ENCODE measurements around the gene ZCCHC4.

The ZCCHC4 gene

GRCh38 chr4:25283948-25284347, 28.6 kb upstream of the ZCCHC4 start:
- no peak overlapping the region for H3K9ac ChIP-seq (ENCODE audit: low read length)
- no peaks in the 10 kb centered on the region for H3K9me2 ChIP-seq (replicated peaks; ENCODE audit: insufficient read depth, low read length)
- no peaks in the 10 kb centered on the region for H3F3A ChIP-seq (ENCODE audit: insufficient read depth, low read length)
- no peak for TF ChIP-seq EZH2phosphoT487 (IDR thresholded peaks at IDR 0.05; ENCODE audit: low read length)
- no peak for TF ChIP-seq CTCF (IDR thresholded peaks at IDR 0.05; ENCODE audit: low read length)
- TF ChIP-seq EZH2 (optimal IDR thresholded peaks at IDR 0.05; ENCODE audit: low read depth, low read length): no peak
- H3K9me3 ChIP-seq (replicated peaks; ENCODE audit: insufficient read depth, low read length): no peaks in the 10 kb centered on the region
- H3K4me2 ChIP-seq (ENCODE audit: low read depth, low read length): no peak overlapping the region
- H3K27ac ChIP-seq (ENCODE audit: low read length): no peak overlapping the region
- H2AFZ ChIP-seq (ENCODE audit: low read length): no peak overlapping the region
- no peaks in the 10 kb centered on the region for H3K27me3 ChIP-seq (replicated peaks; ENCODE audit: insufficient read depth, low read length)
- no peak for DNase-seq
- H3K79me2 ChIP-seq (ENCODE audit: low read length): no peaks in the 10 kb centered on the region
- H3K4me1 ChIP-seq (ENCODE audit: low read length): no peaks in the 10 kb centered on the region
- no peaks in the 10 kb centered on the region for H4K20me1 ChIP-seq (ENCODE audit: insufficient read depth, low read length)
- no peak overlapping the region for H3K4me3 ChIP-seq (ENCODE audit: low read length)
- H3K36me3 ChIP-seq (replicated peaks; ENCODE audit: insufficient read depth, low read length): no peaks in the 10 kb centered on the region

DNA sequence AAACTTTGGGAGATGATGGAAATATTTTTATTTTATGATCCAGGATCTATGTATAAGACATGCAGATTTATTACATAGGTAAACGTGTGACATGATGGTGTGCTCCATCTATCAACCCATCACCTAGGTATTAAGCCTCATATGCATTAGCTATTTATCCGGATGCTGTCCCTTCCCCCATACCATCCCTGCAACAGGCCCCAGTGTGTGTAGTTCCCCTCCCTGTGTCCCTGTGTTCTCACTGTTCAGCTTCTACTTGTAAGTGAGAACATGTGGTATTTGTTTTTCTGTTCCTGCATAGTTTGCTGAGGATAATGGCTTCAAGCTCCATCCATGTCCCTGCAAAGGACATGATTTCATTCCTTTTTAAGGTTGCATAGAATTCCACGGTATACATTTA, 28.1 kb upstream of the ZCCHC4 start:
- Histone ChIP-seq H3K9ac (ENCODE audit: low read length) (no peak overlapping the region), H4K20me1 (ENCODE audit: insufficient read depth, low read length) (no peaks in the 10 kb centered on the region), H3F3A (ENCODE audit: insufficient read depth, low read length) (no peaks in the 10 kb centered on the region), H3K4me1 (ENCODE audit: low read length) (no peaks in the 10 kb centered on the region), H3K27me3 (replicated peaks; ENCODE audit: insufficient read depth, low read length) (no peaks in the 10 kb centered on the region), H3K79me2 (ENCODE audit: low read length) (no peaks in the 10 kb centered on the region), H3K27ac (ENCODE audit: low read length) (no peak overlapping the region), H3K9me3 (replicated peaks; ENCODE audit: insufficient read depth, low read length) (no peaks in the 10 kb centered on the region), H3K9me2 (replicated peaks; ENCODE audit: insufficient read depth, low read length) (no peaks in the 10 kb centered on the region), H3K4me2 (ENCODE audit: low read depth, low read length) (no peak overlapping the region), H2AFZ (ENCODE audit: low read length) (no peak overlapping the region), H3K36me3 (replicated peaks; ENCODE audit: insufficient read depth, low read length) (no peaks in the 10 kb centered on the region), H3K4me3 (ENCODE audit: low read length) (no peak overlapping the region)
- TF ChIP-seq EZH2phosphoT487 (IDR thresholded peaks at IDR 0.05; ENCODE audit: low read length): no peak
- TF ChIP-seq CTCF (IDR thresholded peaks at IDR 0.05; ENCODE audit: low read length): no peak
- TF ChIP-seq EZH2 (optimal IDR thresholded peaks at IDR 0.05; ENCODE audit: low read depth, low read length): no peak
- no peak for DNase-seq

- H3K4me1 ChIP-seq (ENCODE audit: low read length): no peaks in the 10 kb centered on the region
- H3K4me3 ChIP-seq (ENCODE audit: low read length): no peak overlapping the region
- H3K79me2 ChIP-seq (ENCODE audit: low read length): no peaks in the 10 kb centered on the region
- no peak overlapping the region for H3K4me2 ChIP-seq (ENCODE audit: low read depth, low read length)
- no peak for TF ChIP-seq CTCF (IDR thresholded peaks at IDR 0.05; ENCODE audit: low read length)
- TF ChIP-seq EZH2 (optimal IDR thresholded peaks at IDR 0.05; ENCODE audit: low read depth, low read length): no peak
- TF ChIP-seq EZH2phosphoT487 (IDR thresholded peaks at IDR 0.05; ENCODE audit: low read length): no peak
- DNase-seq: no peak
- no peaks in the 10 kb centered on the region for H4K20me1 ChIP-seq (ENCODE audit: insufficient read depth, low read length)
- H3K9me2 ChIP-seq (replicated peaks; ENCODE audit: insufficient read depth, low read length): no peaks in the 10 kb centered on the region
- H2AFZ ChIP-seq (ENCODE audit: low read length): no peak overlapping the region
- H3F3A ChIP-seq (ENCODE audit: insufficient read depth, low read length): no peaks in the 10 kb centered on the region
- H3K36me3 ChIP-seq (replicated peaks; ENCODE audit: insufficient read depth, low read length): no peaks in the 10 kb centered on the region
- no peak overlapping the region for H3K27ac ChIP-seq (ENCODE audit: low read length)
- H3K9me3 ChIP-seq (replicated peaks; ENCODE audit: insufficient read depth, low read length): no peaks in the 10 kb centered on the region
- no peaks in the 10 kb centered on the region for H3K27me3 ChIP-seq (replicated peaks; ENCODE audit: insufficient read depth, low read length)
- H3K9ac ChIP-seq (ENCODE audit: low read length): no peak overlapping the region
Measured at GRCh38 chr4:25290490-25291067, 22.0 kb upstream of the ZCCHC4 start.

Data from MM.1S (cell line).